Femur (tissue), 1 donor: ENCODE measurements around the gene DCXR.

Source experiments
- DNase-seq: peaks from one replicate; pipeline ENCODE4 v3.0.0-alpha.2; 2017

Gene DCXR

GRCh38 chr17:82021107-82021899 is 16.2 kb downstream of the DCXR start:
- peak; percentile 85 for DNase-seq

DNA sequence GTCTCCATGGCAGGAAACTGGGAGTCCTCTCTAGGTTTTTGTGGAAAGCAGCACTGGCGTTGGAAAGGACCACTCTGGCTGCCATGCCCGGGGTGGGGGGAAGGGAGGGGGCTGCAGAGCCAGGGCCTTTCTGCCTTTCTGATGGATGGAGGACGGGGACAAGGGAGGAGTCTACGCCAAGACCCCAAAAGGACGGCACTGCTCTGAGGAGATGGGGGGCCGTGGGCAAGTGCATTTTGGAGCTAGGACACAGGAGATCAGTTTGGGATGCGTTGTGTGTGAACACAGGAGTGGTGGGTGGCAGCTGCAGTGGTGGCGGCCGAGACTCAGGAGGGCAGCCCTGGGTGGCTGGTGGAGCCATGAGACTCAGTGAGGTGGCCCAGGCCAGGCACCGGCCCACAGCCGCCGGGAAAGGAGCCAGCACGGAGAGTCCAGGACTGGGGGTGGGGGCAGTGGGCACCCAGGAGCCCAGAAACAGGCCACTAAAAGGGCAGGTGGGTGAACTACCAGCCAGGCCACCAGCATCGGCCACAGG is 16.9 kb downstream of the DCXR start:
- no peak for DNase-seq

DNA sequence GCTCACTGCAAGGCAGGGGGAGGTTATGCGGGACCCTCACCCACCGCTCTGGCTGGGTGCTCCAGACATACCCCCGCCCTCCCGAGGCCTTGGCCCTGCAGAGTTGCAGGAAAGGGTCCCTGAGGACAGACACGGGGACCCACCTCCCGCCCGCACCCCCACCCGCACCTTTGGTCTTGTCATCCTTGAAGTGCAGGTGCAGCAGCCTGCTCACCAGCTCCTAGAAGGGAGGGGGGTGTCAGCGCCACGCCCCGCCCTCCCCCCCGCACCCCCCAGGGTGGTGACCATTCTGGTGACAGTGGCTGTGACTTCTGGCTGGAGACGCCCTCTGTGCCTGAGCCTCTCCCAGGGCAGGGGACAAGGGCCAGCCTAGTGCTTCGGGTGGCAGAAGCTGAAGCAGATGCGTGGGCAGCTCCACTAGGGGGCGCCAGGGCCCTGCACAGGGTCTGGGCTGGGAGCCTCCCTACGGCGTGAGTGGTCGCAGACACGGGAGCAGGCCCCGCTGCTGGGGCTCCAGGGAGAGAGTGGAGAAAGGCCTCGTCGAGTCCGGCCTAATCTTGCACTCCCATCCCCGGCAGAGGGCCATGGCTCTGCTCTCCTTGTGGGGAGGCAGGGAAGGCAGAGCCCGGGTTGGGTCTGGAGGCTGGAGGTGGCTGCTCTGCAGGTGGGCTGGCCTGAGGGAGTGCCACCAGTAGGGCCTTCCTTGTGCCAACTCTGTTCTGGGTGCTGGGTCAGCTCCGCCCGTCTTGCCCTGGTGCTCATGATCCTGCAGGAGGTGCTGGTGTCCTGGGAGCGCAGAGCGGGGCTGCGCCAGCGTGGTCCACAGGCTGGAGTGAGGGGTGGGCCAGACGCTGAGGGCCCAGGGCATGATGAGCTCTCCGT is 17.6 kb downstream of the DCXR start:
- DNase-seq: no peak

GRCh38 chr17:82018989-82019689 is 18.4 kb downstream of the DCXR start:
- no peak for DNase-seq

DNA sequence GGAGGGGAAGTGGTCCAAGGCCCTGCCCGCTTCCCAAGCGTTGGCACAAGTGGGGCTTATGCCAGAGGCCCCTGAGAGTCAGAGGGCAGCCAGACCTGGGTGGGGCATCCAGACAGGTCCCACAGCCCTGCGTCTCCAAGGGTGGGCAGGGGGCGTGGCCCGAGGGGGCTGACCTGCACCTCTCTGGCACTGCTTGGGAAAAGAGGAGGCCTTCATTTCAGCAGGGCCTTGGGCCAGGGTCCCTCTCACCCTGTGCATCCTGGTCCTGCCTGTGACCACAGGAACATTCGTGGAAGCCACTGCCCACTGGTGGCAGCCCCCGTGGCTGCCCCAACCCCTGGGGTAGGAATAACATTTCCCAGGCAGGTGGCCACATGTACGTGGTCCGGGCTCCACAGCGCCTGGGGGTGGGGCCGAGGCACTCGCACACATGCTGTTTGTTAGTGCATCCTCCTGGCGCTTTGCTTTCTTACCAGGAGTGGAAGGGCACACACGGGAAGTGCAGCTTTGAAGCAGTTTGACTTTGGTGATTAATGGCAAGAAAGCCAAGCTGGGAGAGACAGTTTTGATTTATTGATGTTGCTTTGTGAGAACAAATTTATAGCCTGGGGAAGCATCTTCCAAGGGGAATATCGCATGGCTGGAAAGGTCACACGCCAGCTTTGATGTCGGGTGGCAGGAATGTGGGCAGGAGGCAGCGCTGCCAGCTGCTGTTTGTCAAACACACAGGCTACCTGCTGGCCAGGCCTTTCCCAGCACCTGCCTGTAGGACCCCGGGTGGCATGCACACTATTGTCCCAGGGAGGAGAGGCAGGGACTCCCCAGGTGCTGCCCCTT is 19.1 kb downstream of the DCXR start:
- no peak for DNase-seq

- DNase-seq: no peak
Measured at GRCh38 chr17:82017612-82018151, 19.8 kb downstream of the DCXR start.

- DNase-seq: no peak
Measured at GRCh38 chr17:82016875-82017459, 20.5 kb downstream of the DCXR start.

DNA sequence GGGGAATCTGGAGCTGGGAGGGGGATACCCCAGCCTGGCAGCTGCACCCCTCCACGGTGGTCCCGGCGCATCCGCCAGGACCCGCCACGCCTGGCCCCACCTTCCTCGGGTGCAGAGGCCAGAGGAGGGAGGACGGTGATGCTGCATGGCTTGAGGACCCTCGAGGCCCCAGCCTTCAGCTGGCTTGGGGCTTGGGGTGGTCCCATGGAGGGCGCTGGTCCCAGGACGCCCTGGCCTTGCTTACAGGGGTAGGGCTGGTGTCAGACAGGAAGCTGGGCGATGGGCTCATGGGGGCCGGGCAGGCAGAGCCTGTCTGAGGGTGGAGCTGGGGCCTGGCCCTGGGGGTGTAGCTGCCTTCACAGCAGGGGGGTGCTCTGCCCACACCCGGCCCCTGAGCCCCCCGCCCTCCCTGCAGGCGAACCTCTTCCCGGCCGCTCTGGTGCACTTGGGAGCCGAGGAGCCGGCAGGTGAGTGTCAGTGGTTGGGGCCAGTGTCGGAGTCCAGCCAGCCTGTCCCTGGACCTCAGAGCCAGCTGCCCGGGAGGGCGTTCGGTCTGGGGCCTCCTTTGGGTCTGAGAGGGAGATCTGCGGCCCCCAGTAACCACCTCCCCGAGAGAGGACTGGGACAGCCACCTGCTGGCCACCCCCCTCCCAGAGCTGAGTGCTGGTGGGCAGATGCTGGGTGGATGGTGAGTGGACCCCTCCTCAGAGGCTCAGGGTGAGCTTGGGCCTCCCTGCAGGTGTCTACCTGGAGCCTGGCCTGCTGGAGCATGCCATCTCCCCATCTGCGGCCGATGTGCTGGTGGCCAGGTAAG is 21.2 kb downstream of the DCXR start:
- DNase-seq: no peak

- no peak for DNase-seq
Measured at GRCh38 chr17:82015311-82015971, 22.1 kb downstream of the DCXR start.

DNA sequence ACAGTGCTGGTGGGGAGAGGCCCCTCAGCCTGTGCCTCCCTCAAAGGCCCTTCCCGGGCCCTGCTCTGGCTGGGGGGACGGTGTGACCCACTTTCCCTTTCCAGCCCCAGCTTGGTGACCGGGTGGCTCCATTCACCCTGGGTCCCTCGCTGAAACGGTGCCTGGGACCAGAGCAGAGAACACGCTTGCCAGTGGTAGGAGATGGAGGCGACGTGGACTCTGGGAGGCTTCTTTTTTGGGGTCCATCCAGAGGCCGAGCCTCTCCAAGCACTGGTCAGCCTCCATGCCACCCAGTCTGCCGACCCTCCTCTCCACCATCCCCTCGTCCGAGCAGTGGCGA is 22.6 kb downstream of the DCXR start:
- DNase-seq: no peak

GRCh38 chr17:82014432-82014831 is 23.1 kb downstream of the DCXR start:
- DNase-seq: no peak

DNA sequence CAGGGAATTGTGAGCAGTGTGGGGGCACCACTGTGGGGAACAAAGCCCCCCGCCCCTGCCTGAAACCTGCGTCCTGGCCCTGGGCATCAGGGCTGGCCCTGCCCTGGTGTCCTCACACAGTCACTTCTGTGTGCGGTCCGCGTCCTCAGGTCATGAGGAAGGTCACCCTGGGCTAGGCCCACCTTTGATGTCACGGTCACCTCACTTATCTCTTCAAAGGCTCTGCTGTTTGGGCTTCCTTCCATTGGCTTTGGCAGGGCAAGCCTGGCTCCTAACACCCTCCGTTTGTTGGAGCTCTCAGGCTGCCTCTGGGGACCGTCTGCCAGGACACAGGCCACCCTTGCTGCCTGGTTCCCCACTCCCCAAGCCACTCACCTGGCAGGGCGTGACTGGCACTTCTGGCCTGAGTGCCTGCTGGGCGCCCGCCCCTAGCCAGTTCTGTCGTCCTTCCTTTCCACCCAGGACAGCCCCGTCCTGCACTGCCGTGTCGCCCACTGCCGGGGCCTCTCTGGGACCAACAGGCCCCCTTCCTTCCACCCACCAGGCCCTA is 23.6 kb downstream of the DCXR start:
- DNase-seq: no peak

DNA sequence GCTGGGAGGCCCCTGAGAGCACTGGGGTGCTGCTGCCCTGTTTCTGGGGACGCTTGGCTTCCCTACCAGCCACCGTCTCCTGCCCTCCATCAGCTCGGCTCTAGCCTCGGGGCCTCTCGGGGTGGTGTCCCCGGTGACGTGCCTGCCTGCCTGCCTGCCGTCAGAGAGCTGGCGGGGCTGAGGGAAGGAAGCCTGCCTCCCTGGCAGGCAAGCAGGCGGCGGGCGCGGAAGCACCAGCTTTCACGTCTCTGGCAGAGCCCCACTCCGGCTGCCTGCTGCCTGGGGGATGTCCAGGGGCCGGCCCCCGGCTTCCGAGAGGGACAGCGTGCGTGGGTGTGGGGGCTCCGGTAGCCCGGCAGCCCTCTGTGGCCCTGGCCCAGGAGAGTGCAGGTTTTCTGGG is 24.2 kb downstream of the DCXR start:
- peak; percentile 74 for DNase-seq

DNA sequence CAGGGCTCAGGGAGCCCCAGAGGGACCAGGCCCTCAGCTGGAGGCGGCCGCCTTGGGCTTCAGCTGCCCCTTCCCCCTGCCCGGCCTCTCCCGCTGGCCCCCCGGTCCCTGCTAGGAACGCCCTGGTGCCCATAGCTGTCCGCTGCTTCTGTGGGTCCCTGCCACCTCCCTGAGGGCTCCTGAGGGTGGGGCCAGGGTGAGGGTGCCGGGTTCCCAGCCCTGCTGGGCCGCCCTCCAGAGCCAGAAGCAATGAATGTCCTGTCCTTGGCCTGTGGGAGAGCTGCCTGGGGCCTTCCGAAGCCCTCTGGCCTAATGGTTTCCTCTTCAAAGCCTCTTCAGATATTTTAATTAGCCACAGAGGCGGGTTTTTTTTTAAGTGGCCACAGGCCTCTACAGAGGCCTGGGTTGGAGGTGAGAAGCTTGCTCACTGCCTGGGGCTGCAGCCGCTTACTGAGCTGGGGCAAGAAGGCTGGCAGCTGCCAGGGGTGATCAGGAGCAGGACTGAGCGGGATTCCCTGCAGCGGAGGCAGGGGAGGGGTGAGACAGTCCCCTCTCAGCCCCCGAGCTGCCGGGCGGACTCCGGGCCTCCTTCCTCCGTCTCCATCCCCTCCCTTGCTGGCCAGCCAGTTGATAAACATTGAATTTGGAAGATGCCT is 24.7 kb downstream of the DCXR start:
- DNase-seq: no peak

- DNase-seq: no peak
Measured at GRCh38 chr17:82012261-82012639, 25.2 kb downstream of the DCXR start.

GRCh38 chr17:82011617-82012187 is 25.8 kb downstream of the DCXR start:
- no peak for DNase-seq

DNA sequence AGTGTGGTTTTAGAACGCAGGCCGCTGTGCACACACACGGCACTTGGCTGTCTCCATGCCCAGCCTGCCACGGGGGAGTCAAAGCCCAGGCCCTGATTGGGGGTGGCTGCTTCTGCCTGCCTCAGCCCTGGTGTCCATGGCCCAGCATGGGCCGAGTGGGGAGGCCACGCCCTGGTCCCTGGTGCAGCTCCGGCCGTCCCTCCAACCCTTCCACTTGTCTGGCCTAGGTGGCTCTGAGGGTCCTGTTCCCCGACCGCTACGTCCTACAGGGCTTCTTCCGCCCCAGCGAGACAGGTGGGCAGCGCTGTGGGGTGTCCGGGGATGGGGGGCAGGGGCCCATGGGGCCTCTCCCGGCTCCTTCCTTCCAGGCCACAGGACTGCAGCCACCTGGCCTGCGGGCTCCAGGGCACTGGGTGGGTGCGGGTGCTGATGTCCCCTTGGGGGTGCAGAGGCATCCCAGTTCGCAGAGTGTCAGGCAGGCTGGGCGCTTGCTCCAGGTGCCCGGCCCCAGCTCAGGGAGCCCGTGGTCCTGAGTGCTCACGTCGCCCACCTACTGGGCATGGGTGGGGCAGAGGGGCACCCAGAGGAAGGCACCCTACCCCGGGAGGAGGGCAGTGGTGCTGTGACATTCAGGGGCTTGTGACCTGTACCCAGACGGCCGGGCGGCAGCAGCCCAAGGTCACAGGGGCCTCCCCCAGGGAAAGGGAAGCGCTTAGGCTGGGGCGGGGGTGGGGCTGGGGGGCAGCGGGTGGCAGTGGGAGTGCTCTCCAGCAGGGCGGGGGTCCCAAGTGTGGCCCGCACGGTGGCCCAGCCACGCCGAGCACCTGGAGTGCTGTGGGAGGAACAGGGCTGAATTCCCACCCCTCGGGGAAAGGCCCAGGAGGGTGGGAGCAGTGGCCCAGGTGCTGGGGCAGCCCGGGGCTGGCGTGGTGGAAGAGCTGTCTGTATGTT is 26.6 kb downstream of the DCXR start:
- no peak for DNase-seq

DNA sequence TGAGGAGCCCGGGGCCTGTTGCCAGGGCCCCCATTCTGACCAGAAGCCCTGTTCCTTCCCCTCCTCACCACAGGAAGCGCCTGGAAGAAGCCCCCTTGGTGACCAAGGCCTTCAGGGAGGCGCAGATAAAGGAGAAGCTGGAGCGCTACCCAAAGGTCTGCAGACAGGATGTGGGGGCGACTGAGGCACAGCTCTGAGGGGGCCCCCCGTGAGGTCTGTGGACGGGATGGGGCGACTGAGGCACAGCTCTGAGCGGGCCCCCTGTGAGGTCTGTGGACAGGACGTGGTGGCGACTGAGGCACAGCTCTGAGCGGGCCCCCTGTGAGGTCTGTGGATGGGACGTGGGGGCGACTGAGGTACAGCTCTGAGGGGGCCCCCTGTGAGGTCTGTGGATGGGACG is 28.1 kb downstream of the DCXR start:
- no peak for DNase-seq
